HCT116 (cell line): ENCODE results near the gene MMP15. TPM values are rescaled to one million over a fixed set of nuclear protein-coding genes. Genes with fewer than 3 reads are reported as not detected.

Source experiments
- ATAC-seq: fragments of 200-7000 bp; cut with Tn5 transposase; 2 replicates; pipeline ENCODE4 v1.9.1; 2020; ENCODE audit warnings: mild to moderate bottlenecking, moderate library complexity
- BruUV-seq: library from RNA; stranded (reverse); fragments of 400-500 nt; replicated peaks from 2 replicates; lab custom pipeline; 2021; lab: Mats Ljungman, UMichigan
- CTCF ChIA-PET: fragments of 300-600 bp; sonication (Branson Sonifier 250); formaldehyde crosslinking; loops from one replicate; lab custom pipeline; 2021; ENCODE audit warnings: antibody characterized with exemption; lab: Charles Lee
- POLR2A ChIA-PET: fragments of 300-600, 350-600 bp; sonication (Branson Sonifier 250); formaldehyde crosslinking; loops from one replicate; lab custom pipeline; 2021; ENCODE audit warnings: antibody characterized with exemption; lab: Charles Lee
- RAD21 ChIA-PET, 2 experiments: fragments of 300-600 bp; sonication (Branson Sonifier 250); formaldehyde crosslinking; loops; one replicate each; lab custom pipeline; 2023; ENCODE audit warnings: low total read pairs in 2 of 2; ENCODE audit not compliant: uncharacterized antibody in 2 of 2, unreplicated experiment in 2 of 2, low non-redundant PET in 1 of 2; lab: Charles Lee
- DNase-seq: peaks from one replicate; pipeline ENCODE4 v3.0.0-alpha.2; 2010; ENCODE audit warnings: low read depth, low spot score
- H2AFZ ChIP-seq: fragments of 200-600 bp; shearing (Covaris generic), sonication (generic); 2 replicates; pipeline ENCODE4 v1.6.1; 2017; ENCODE audit warnings: low read depth, mixed run types, mixed read lengths, antibody characterized with exemption, low read length; ENCODE audit not compliant: poor library complexity, severe bottlenecking
- H3K27ac ChIP-seq: 2 replicates; pipeline ENCODE4 v1.5.1; 2012; ENCODE audit warnings: low read depth, low read length
- H3K27me3 ChIP-seq: fragments of 200-600 bp; sonication (generic); 2 replicates; pipeline ENCODE4 v1.6.1; 2016; ENCODE audit warnings: mixed run types, low read length, mixed read lengths; ENCODE audit not compliant: insufficient read depth
- H3K36me3 ChIP-seq, 2 experiments: fragments of 200-500 bp in 1 of 2; fragments of 200-600 bp in 1 of 2; sonication (Bioruptor generic) in 1 of 2; sonication (generic) in 1 of 2; 2 replicates each; pipeline versions ENCODE4 v1.5.1 to v1.6.1; 2014 to 2016; ENCODE audit warnings: low read length in 2 of 2, inconsistent platforms in 1 of 2, mixed read lengths in 1 of 2, mixed run types in 1 of 2; ENCODE audit not compliant: insufficient read depth in 2 of 2, control insufficient read depth in 1 of 2
- H3K4me1 ChIP-seq, 2 experiments: fragments of 200-600 bp in 1 of 2; sonication (generic) in 1 of 2; 2 replicates each; pipeline versions ENCODE4 v1.5.1 to v1.6.1; 2012 to 2017; ENCODE audit warnings: low read length in 2 of 2, inconsistent platforms in 1 of 2, mild to moderate bottlenecking in 1 of 2, mixed read lengths in 1 of 2, mixed run types in 1 of 2, moderate library complexity in 1 of 2; ENCODE audit not compliant: insufficient read depth in 2 of 2, control insufficient read depth in 1 of 2
- H3K4me2 ChIP-seq: fragments of 200-600 bp; sonication (generic); 2 replicates; pipeline ENCODE4 v1.6.1; 2017; ENCODE audit warnings: mixed run types, low read length, mixed read lengths
- H3K4me3 ChIP-seq, 2 experiments: fragments of 200-600 bp in 1 of 2; sonication (generic) in 1 of 2; replicated peaks in 1 of 2; 2 replicates each; pipeline ENCODE4 v1.5.1; 2011 to 2016; ENCODE audit warnings: low read length in 2 of 2, control low read depth in 1 of 2, low read depth in 1 of 2, mild to moderate bottlenecking in 1 of 2, mixed read lengths in 1 of 2, mixed run types in 1 of 2
- H3K79me2 ChIP-seq: fragments of 200-600 bp; sonication (generic); 2 replicates; pipeline ENCODE4 v1.6.1; 2017; ENCODE audit warnings: mild to moderate bottlenecking, mixed run types, low read length, moderate library complexity, mixed read lengths; ENCODE audit not compliant: insufficient read depth
- H3K9ac ChIP-seq: fragments of 200-600 bp; sonication (generic); 2 replicates; pipeline ENCODE4 v1.6.1; 2016; ENCODE audit warnings: low read length, mixed read lengths
- H3K9me2 ChIP-seq: fragments of 200-600 bp; sonication (generic), shearing (Covaris generic); 2 replicates; pipeline ENCODE4 v1.6.1; 2017; ENCODE audit warnings: mixed run types, mild to moderate bottlenecking, moderate library complexity; ENCODE audit not compliant: insufficient read depth
- H3K9me3 ChIP-seq, 2 experiments: fragments of 200-500 bp in 1 of 2; fragments of 200-600 bp in 1 of 2; sonication (Bioruptor generic) in 1 of 2; sonication (generic) in 1 of 2; 2 replicates each; pipeline ENCODE4 v1.6.1; 2014 to 2017; ENCODE audit warnings: low read length in 2 of 2, mixed read lengths in 2 of 2, inconsistent platforms in 1 of 2, low read depth in 1 of 2, mild to moderate bottlenecking in 1 of 2, mixed run types in 1 of 2, moderate library complexity in 1 of 2; ENCODE audit not compliant: control insufficient read depth in 1 of 2, insufficient read depth in 1 of 2
- H4K20me1 ChIP-seq: fragments of 200-600 bp; sonication (generic), shearing (Covaris generic); 2 replicates; pipeline ENCODE4 v1.6.1; 2017; ENCODE audit warnings: mixed run types, mild to moderate bottlenecking, moderate library complexity; ENCODE audit not compliant: insufficient read depth
- CBX3 ChIP-seq: IDR thresholded peaks from 2 replicates; pipeline ENCODE4 v1.6.1; 2012; ENCODE audit warnings: low read depth
- EGR1 ChIP-seq: IDR thresholded peaks from 2 replicates; pipeline ENCODE4 v1.6.1; 2012; ENCODE audit warnings: low read depth
- ELF1 ChIP-seq: IDR thresholded peaks from 2 replicates; pipeline ENCODE4 v1.6.1; 2012; ENCODE audit warnings: low read depth, borderline replicate concordance
- EZH2phosphoT487 ChIP-seq: fragments of 200-600 bp; IDR thresholded peaks from 2 replicates; pipeline ENCODE4 v1.6.1; 2018; ENCODE audit warnings: antibody characterized with exemption, borderline replicate concordance
- POLR2A ChIP-seq: IDR thresholded peaks from 2 replicates; pipeline ENCODE4 v1.7.0; 2011; ENCODE audit warnings: borderline replicate concordance; ENCODE audit not compliant: insufficient read depth, insufficient read length; ENCODE audit errors: extremely low read depth
- POLR2AphosphoS5 ChIP-seq: IDR thresholded peaks from 2 replicates; pipeline ENCODE4 v1.6.1; 2011; ENCODE audit warnings: mild to moderate bottlenecking, low read depth, low read length, moderate library complexity
- TCF7L2 ChIP-seq: IDR thresholded peaks from 2 replicates; pipeline ENCODE4 v1.7.0; 2011; ENCODE audit warnings: borderline replicate concordance, inconsistent platforms; ENCODE audit not compliant: insufficient read depth, insufficient read length; ENCODE audit errors: extremely low read depth
- intact Hi-C: fragments of 100-400 bp; cut with micrococcal nuclease; formaldehyde crosslinking; loops from 2 replicates; pipeline ENCODE4 v1.10.0; 2022
- total RNA-seq: library from RNA; stranded (reverse); gene quantifications from one replicate; pipeline ENCODE4 v1.2.1, GENCODE V29; 2021; ENCODE audit not compliant: unreplicated experiment
- TF ChIP-seq, protein P1 (sequence below): IDR thresholded peaks from 2 replicates; pipeline ENCODE4 v1.6.1; 2012
- TF ChIP-seq, protein P2 (sequence below): IDR thresholded peaks from 2 replicates; pipeline ENCODE4 v1.6.1; 2011; ENCODE audit warnings: mild to moderate bottlenecking, low read length, moderate library complexity; ENCODE audit not compliant: insufficient replicate concordance; ENCODE audit errors: extremely low read depth

Gene MMP15
- total RNA-seq, 1 experiment from 2014 or later = 38.5 TPM

GRCh38 chr16:57986196-57986595, 39.4 kb upstream of the MMP15 start:
- no peak overlapping the region for H3K27ac ChIP-seq
- H2AFZ ChIP-seq = no peak overlapping the region
- H3K36me3 ChIP-seq = no peaks in the 10 kb centered on the region
- H3K27me3 ChIP-seq = no peaks in the 10 kb centered on the region
- no peak overlapping the region for H3K4me2 ChIP-seq
- no peaks in the 10 kb centered on the region for H3K9me2 ChIP-seq
- TF ChIP-seq TCF7L2 (no peak), EZH2phosphoT487 (no peak), POLR2AphosphoS5 (no peak), ELF1 (no peak), CBX3 (no peak), POLR2A (no peak), EGR1 (no peak)
- TF ChIP-seq, protein P1, sequence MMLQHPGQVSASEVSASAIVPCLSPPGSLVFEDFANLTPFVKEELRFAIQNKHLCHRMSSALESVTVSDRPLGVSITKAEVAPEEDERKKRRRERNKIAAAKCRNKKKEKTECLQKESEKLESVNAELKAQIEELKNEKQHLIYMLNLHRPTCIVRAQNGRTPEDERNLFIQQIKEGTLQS = no peak
- TF ChIP-seq, protein P2, sequence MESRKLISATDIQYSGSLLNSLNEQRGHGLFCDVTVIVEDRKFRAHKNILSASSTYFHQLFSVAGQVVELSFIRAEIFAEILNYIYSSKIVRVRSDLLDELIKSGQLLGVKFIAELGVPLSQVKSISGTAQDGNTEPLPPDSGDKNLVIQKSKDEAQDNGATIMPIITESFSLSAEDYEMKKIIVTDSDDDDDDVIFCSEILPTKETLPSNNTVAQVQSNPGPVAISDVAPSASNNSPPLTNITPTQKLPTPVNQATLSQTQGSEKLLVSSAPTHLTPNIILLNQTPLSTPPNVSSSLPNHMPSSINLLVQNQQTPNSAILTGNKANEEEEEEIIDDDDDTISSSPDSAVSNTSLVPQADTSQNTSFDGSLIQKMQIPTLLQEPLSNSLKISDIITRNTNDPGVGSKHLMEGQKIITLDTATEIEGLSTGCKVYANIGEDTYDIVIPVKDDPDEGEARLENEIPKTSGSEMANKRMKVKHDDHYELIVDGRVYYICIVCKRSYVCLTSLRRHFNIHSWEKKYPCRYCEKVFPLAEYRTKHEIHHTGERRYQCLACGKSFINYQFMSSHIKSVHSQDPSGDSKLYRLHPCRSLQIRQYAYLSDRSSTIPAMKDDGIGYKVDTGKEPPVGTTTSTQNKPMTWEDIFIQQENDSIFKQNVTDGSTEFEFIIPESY = no peak
- POLR2A ChIA-PET = no interaction called here
- no peak for DNase-seq
- no peaks in the 10 kb centered on the region for H3K4me1 ChIP-seq
- no peak overlapping the region for H3K4me3 ChIP-seq
- no peaks in the 10 kb centered on the region for H3K79me2 ChIP-seq
- intact Hi-C loops = no loop called here
- H3K9ac ChIP-seq = no peak overlapping the region
- no peaks in the 10 kb centered on the region for H3K9me3 ChIP-seq
- H4K20me1 ChIP-seq = no peaks in the 10 kb centered on the region
- CTCF ChIA-PET = no interaction called here
- no peak for ATAC-seq
- RAD21 ChIA-PET = no interaction called here
- no TSS peak for BruUV-seq
